Lower leg skin (tissue), 3 donors: ENCODE data around the gene EMILIN2.

ENCODE experiments used
- CTCF ChIP-seq, 3 donors: fragments of 450-650 bp; IDR thresholded peaks; one replicate each; pipeline ENCODE4 v1.5.1; 2016; ENCODE audit warnings: antibody characterized with exemption in 3 of 3, mild to moderate bottlenecking in 3 of 3, moderate library complexity in 2 of 3
- POLR2A ChIP-seq, 2 donors: fragments of 450-650 bp; IDR thresholded peaks; one replicate each; pipeline ENCODE4 v1.6.1; 2016 to 2017; ENCODE audit warnings: antibody characterized with exemption in 2 of 2, mild to moderate bottlenecking in 1 of 2, moderate library complexity in 1 of 2

- TF ChIP-seq CTCF (IDR thresholded peaks at IDR 0.05): no peak
- no peak for TF ChIP-seq POLR2A (IDR thresholded peaks at IDR 0.05)
Observed at GRCh38 chr18:2920546-2921343, 73.9 kb downstream of the EMILIN2 start.
